DMS153 (cell line): Measurements from ENCODE around the gene PPP4R3B.

Experiments
- DNase-seq: peaks from one replicate; lab custom pipeline; 2025; lab: John Stamatoyannopoulos, UW

PPP4R3B gene

GRCh38 chr2:55511508-55512124 lies 105.8 kb downstream of the PPP4R3B start:
- DNase-seq = peak; percentile 12

- no peak for DNase-seq
These were observed 114.8 kb downstream of the PPP4R3B start for GRCh38 chr2:55502590-55503141.

DNA sequence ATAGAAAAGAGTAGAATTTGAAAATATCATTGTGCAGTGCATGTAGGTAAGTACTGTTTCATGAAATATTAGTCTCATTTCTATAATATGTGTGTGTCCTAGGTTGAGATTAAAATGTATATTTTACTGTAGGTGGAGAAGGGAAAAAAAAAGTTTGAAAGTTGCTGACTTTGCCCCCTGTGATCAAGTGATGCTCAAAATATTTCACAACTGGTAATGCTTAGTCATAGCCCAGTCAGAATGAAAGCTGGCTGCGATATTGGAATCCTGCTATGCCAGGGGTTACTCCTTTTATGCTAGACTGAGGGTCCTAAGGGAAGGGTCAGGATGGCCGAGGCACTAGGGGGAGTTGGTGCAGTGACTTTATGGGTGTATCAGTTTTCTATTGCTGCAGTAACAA lies 117.4 kb downstream of the PPP4R3B start:
- no peak for DNase-seq

- DNase-seq = no peak
These were observed 118.8 kb downstream of the PPP4R3B start for GRCh38 chr2:55498582-55498981.
